ENCODE measurements around the gene USP33. TPM values are rescaled to one million over a fixed set of nuclear protein-coding genes. Genes with fewer than 3 reads are reported as not detected.

The USP33 gene
- total and polyA plus RNA-seq, 2 of the 8 experiments (the other 6 are each of a cell fraction or from before 2014, with no cell fraction given) = 20.0 to 55.5 TPM

- TF ChIP-seq EZH2 (IDR thresholded peaks at IDR 0.05; ENCODE audit: low read depth, low read length, severe bottlenecking) (no peak), RFX5 (IDR thresholded peaks at IDR 0.05; ENCODE audit: borderline replicate concordance, low read depth, low read length) (no peak), JUND (IDR thresholded peaks at IDR 0.05; ENCODE audit: low read length) (no peak), CEBPB (IDR thresholded peaks at IDR 0.05; ENCODE audit: low read depth, low read length) (no peak), CBX5 (IDR thresholded peaks at IDR 0.05; ENCODE audit: low read depth, low read length) (no peak), EGR1 (IDR thresholded peaks at IDR 0.05; ENCODE audit: borderline replicate concordance, low read depth, low read length) (peak; percentile 38; the same call in 1 of the 2 replicates), CBX8 (IDR thresholded peaks at IDR 0.05; ENCODE audit: borderline replicate concordance, low read depth, low read length) (no peak), KDM4A (IDR thresholded peaks at IDR 0.05; ENCODE audit: low read depth, low read length, severe bottlenecking) (peak; percentile 83)
- TF ChIP-seq, protein P1, sequence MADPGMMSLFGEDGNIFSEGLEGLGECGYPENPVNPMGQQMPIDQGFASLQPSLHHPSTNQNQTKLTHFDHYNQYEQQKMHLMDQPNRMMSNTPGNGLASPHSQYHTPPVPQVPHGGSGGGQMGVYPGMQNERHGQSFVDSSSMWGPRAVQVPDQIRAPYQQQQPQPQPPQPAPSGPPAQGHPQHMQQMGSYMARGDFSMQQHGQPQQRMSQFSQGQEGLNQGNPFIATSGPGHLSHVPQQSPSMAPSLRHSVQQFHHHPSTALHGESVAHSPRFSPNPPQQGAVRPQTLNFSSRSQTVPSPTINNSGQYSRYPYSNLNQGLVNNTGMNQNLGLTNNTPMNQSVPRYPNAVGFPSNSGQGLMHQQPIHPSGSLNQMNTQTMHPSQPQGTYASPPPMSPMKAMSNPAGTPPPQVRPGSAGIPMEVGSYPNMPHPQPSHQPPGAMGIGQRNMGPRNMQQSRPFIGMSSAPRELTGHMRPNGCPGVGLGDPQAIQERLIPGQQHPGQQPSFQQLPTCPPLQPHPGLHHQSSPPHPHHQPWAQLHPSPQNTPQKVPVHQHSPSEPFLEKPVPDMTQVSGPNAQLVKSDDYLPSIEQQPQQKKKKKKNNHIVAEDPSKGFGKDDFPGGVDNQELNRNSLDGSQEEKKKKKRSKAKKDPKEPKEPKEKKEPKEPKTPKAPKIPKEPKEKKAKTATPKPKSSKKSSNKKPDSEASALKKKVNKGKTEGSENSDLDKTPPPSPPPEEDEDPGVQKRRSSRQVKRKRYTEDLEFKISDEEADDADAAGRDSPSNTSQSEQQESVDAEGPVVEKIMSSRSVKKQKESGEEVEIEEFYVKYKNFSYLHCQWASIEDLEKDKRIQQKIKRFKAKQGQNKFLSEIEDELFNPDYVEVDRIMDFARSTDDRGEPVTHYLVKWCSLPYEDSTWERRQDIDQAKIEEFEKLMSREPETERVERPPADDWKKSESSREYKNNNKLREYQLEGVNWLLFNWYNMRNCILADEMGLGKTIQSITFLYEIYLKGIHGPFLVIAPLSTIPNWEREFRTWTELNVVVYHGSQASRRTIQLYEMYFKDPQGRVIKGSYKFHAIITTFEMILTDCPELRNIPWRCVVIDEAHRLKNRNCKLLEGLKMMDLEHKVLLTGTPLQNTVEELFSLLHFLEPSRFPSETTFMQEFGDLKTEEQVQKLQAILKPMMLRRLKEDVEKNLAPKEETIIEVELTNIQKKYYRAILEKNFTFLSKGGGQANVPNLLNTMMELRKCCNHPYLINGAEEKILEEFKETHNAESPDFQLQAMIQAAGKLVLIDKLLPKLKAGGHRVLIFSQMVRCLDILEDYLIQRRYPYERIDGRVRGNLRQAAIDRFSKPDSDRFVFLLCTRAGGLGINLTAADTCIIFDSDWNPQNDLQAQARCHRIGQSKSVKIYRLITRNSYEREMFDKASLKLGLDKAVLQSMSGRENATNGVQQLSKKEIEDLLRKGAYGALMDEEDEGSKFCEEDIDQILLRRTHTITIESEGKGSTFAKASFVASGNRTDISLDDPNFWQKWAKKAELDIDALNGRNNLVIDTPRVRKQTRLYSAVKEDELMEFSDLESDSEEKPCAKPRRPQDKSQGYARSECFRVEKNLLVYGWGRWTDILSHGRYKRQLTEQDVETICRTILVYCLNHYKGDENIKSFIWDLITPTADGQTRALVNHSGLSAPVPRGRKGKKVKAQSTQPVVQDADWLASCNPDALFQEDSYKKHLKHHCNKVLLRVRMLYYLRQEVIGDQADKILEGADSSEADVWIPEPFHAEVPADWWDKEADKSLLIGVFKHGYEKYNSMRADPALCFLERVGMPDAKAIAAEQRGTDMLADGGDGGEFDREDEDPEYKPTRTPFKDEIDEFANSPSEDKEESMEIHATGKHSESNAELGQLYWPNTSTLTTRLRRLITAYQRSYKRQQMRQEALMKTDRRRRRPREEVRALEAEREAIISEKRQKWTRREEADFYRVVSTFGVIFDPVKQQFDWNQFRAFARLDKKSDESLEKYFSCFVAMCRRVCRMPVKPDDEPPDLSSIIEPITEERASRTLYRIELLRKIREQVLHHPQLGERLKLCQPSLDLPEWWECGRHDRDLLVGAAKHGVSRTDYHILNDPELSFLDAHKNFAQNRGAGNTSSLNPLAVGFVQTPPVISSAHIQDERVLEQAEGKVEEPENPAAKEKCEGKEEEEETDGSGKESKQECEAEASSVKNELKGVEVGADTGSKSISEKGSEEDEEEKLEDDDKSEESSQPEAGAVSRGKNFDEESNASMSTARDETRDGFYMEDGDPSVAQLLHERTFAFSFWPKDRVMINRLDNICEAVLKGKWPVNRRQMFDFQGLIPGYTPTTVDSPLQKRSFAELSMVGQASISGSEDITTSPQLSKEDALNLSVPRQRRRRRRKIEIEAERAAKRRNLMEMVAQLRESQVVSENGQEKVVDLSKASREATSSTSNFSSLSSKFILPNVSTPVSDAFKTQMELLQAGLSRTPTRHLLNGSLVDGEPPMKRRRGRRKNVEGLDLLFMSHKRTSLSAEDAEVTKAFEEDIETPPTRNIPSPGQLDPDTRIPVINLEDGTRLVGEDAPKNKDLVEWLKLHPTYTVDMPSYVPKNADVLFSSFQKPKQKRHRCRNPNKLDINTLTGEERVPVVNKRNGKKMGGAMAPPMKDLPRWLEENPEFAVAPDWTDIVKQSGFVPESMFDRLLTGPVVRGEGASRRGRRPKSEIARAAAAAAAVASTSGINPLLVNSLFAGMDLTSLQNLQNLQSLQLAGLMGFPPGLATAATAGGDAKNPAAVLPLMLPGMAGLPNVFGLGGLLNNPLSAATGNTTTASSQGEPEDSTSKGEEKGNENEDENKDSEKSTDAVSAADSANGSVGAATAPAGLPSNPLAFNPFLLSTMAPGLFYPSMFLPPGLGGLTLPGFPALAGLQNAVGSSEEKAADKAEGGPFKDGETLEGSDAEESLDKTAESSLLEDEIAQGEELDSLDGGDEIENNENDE (IDR thresholded peaks at IDR 0.05; ENCODE audit: insufficient replicate concordance, low read length) = no peak
- TF ChIP-seq, protein P2, sequence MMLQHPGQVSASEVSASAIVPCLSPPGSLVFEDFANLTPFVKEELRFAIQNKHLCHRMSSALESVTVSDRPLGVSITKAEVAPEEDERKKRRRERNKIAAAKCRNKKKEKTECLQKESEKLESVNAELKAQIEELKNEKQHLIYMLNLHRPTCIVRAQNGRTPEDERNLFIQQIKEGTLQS (IDR thresholded peaks at IDR 0.05; ENCODE audit: insufficient read depth, low read depth, low read length) = no peak
These were observed 20.1 kb upstream of the USP33 start, which contains the start of gene MIGA1 (continued) for GRCh38 chr1:77779529-77780281.

Measured in H1 (cell line).